Mucosa of stomach (tissue), 1 donor: Measurements from ENCODE around the gene HEBP1.

ENCODE experiments used
- H3K27me3 ChIP-seq: one replicate; pipeline ENCODE4 v1.7.0; 2013; ENCODE audit warnings: mild to moderate bottlenecking, low read length; ENCODE audit not compliant: control insufficient read depth, insufficient read depth
- H3K36me3 ChIP-seq: one replicate; pipeline ENCODE4 v1.7.0; 2013; ENCODE audit warnings: low read length; ENCODE audit not compliant: control insufficient read depth, insufficient read depth
- H3K4me1 ChIP-seq: one replicate; pipeline ENCODE4 v1.7.0; 2013; ENCODE audit warnings: mild to moderate bottlenecking, low read length; ENCODE audit not compliant: control insufficient read depth, insufficient read depth
- H3K4me3 ChIP-seq: one replicate; pipeline ENCODE4 v1.7.0; 2013; ENCODE audit warnings: low read length
- H3K9ac ChIP-seq: one replicate; pipeline ENCODE4 v1.7.0; 2013; ENCODE audit warnings: mild to moderate bottlenecking, low read length, moderate library complexity
- H3K9me3 ChIP-seq: one replicate; pipeline ENCODE4 v1.7.0; 2013; ENCODE audit warnings: mild to moderate bottlenecking, low read length, moderate library complexity; ENCODE audit not compliant: control insufficient read depth
- donor health status: Pancreatic carcinoma.

The HEBP1 gene

GRCh38 chr12:12954878-12955625 lies 45.0 kb downstream of the HEBP1 start:
- Histone ChIP-seq H3K27me3 (no peaks in the 10 kb centered on the region), H3K4me3 (no peak overlapping the region), H3K4me1 (no peaks in the 10 kb centered on the region), H3K9ac (no peak overlapping the region), H3K36me3 (no peaks in the 10 kb centered on the region), H3K9me3 (no peaks in the 10 kb centered on the region)

GRCh38 chr12:12954356-12954755 lies 45.7 kb downstream of the HEBP1 start:
- H3K9ac ChIP-seq = no peak overlapping the region
- H3K9me3 ChIP-seq = no peaks in the 10 kb centered on the region
- no peaks in the 10 kb centered on the region for H3K36me3 ChIP-seq
- no peak overlapping the region for H3K4me3 ChIP-seq
- H3K4me1 ChIP-seq = no peaks in the 10 kb centered on the region
- H3K27me3 ChIP-seq = no peaks in the 10 kb centered on the region

GRCh38 chr12:12952036-12952435 lies 48.0 kb downstream of the HEBP1 start, which contains the start of gene GPRC5D:
Gene GPRC5D (minus strand): TSS chr12:12952170. CDS start chr12:12950384, 1,786 bp downstream.
- Histone ChIP-seq H3K4me1 (no peaks in the 10 kb centered on the region), H3K27me3 (no peaks in the 10 kb centered on the region), H3K36me3 (no peaks in the 10 kb centered on the region), H3K9ac (no peak within 1 kb of the TSS), H3K4me3 (no peak within 1 kb of the TSS), H3K9me3 (no peaks in the 10 kb centered on the region)

GRCh38 chr12:12951504-12951903 lies 48.6 kb downstream of the HEBP1 start:
- no peaks in the 10 kb centered on the region for H3K27me3 ChIP-seq
- H3K36me3 ChIP-seq = no peaks in the 10 kb centered on the region
- no peak overlapping the region for H3K4me3 ChIP-seq
- H3K9me3 ChIP-seq = no peaks in the 10 kb centered on the region
- H3K9ac ChIP-seq = no peak overlapping the region
- H3K4me1 ChIP-seq = no peaks in the 10 kb centered on the region

- Histone ChIP-seq H3K27me3 (no peaks in the 10 kb centered on the region), H3K4me1 (no peaks in the 10 kb centered on the region), H3K36me3 (no peaks in the 10 kb centered on the region), H3K4me3 (no peak overlapping the region), H3K9ac (no peak overlapping the region), H3K9me3 (no peaks in the 10 kb centered on the region)
Observed at GRCh38 chr12:12947902-12948301, 52.2 kb downstream of the HEBP1 start.

- Histone ChIP-seq H3K9ac (no peak overlapping the region), H3K9me3 (no peaks in the 10 kb centered on the region), H3K4me1 (no peaks in the 10 kb centered on the region), H3K27me3 (no peaks in the 10 kb centered on the region), H3K4me3 (no peak overlapping the region), H3K36me3 (no peaks in the 10 kb centered on the region)
Observed at GRCh38 chr12:12946686-12947355, 53.2 kb downstream of the HEBP1 start.

GRCh38 chr12:12945591-12945990 lies 54.5 kb downstream of the HEBP1 start:
- H3K9me3 ChIP-seq = no peaks in the 10 kb centered on the region
- no peak overlapping the region for H3K4me3 ChIP-seq
- no peaks in the 10 kb centered on the region for H3K27me3 ChIP-seq
- H3K4me1 ChIP-seq = no peaks in the 10 kb centered on the region
- no peaks in the 10 kb centered on the region for H3K36me3 ChIP-seq
- no peak overlapping the region for H3K9ac ChIP-seq

- H3K27me3 ChIP-seq = no peaks in the 10 kb centered on the region
- H3K4me3 ChIP-seq = no peak overlapping the region
- H3K9me3 ChIP-seq = no peaks in the 10 kb centered on the region
- no peaks in the 10 kb centered on the region for H3K36me3 ChIP-seq
- no peak overlapping the region for H3K9ac ChIP-seq
- H3K4me1 ChIP-seq = no peaks in the 10 kb centered on the region
Observed at GRCh38 chr12:12943586-12944260, 56.3 kb downstream of the HEBP1 start.

GRCh38 chr12:12941450-12942350 lies 58.4 kb downstream of the HEBP1 start:
- H3K9ac ChIP-seq = no peak overlapping the region
- no peak overlapping the region for H3K4me3 ChIP-seq
- no peaks in the 10 kb centered on the region for H3K36me3 ChIP-seq
- no peaks in the 10 kb centered on the region for H3K4me1 ChIP-seq
- no peaks in the 10 kb centered on the region for H3K9me3 ChIP-seq
- H3K27me3 ChIP-seq = no peaks in the 10 kb centered on the region

- Histone ChIP-seq H3K9me3 (no peaks in the 10 kb centered on the region), H3K27me3 (no peaks in the 10 kb centered on the region), H3K4me3 (no peak overlapping the region), H3K4me1 (no peaks in the 10 kb centered on the region), H3K9ac (no peak overlapping the region), H3K36me3 (no peaks in the 10 kb centered on the region)
Observed at GRCh38 chr12:12939888-12940287, 60.2 kb downstream of the HEBP1 start.

GRCh38 chr12:12938541-12938940 lies 61.5 kb downstream of the HEBP1 start:
- no peak overlapping the region for H3K9ac ChIP-seq
- no peaks in the 10 kb centered on the region for H3K4me1 ChIP-seq
- H3K4me3 ChIP-seq = no peak overlapping the region
- no peaks in the 10 kb centered on the region for H3K9me3 ChIP-seq
- H3K36me3 ChIP-seq = no peaks in the 10 kb centered on the region
- H3K27me3 ChIP-seq = no peaks in the 10 kb centered on the region
